HL-60 (cell line): Measurements from ENCODE around the gene IL1RL1.
A peak's percentile ranks its signal among the peaks of the same experiment; 100 is the strongest.

Source experiments
- DNase-seq, 2 experiments: peaks; one replicate each; pipeline ENCODE4 v3.0.0-alpha.2; 2010 to 2020; ENCODE audit warnings: low read depth in 1 of 2, low spot score in 1 of 2
- H3K27ac ChIP-seq: fragments of 250-450 bp; sonication (Bioruptor Pico); replicated peaks from 2 replicates; pipeline ENCODE4 v1.5.1; 2020; ENCODE audit warnings: mild to moderate bottlenecking, moderate library complexity
- H3K27me3 ChIP-seq: fragments of 250-450 bp; sonication (Bioruptor Pico); 2 replicates; pipeline ENCODE4 v1.5.1; 2021; ENCODE audit warnings: mild to moderate bottlenecking, moderate library complexity; ENCODE audit not compliant: insufficient read depth, poor library complexity, severe bottlenecking
- H3K4me3 ChIP-seq: replicated peaks from 2 replicates; pipeline ENCODE4 v1.5.1; 2011; ENCODE audit warnings: mild to moderate bottlenecking, control low read depth, low read length; ENCODE audit not compliant: insufficient read depth
- CTCF ChIP-seq: IDR thresholded peaks from one replicate; pipeline ENCODE4 v1.5.1; 2011; ENCODE audit warnings: low read length, control low read depth, inconsistent platforms; ENCODE audit not compliant: insufficient read depth
- GABPA ChIP-seq: IDR thresholded peaks from 2 replicates; pipeline ENCODE4 v1.6.1; 2012; ENCODE audit warnings: low read depth
- POLR2AphosphoS5 ChIP-seq: IDR thresholded peaks from 2 replicates; pipeline ENCODE4 v1.6.1; 2012; ENCODE audit warnings: low read depth
- REST ChIP-seq: IDR thresholded peaks from 2 replicates; pipeline ENCODE4 v1.6.1; 2012; ENCODE audit warnings: low read depth; ENCODE audit not compliant: insufficient replicate concordance
- SPI1 ChIP-seq: IDR thresholded peaks from 2 replicates; pipeline ENCODE4 v1.6.1; 2012; ENCODE audit warnings: low read depth, mild to moderate bottlenecking, borderline replicate concordance

Gene IL1RL1

GRCh38 chr2:102359527-102359926 is 48.2 kb downstream of the IL1RL1 start:
- no peak overlapping the region for H3K4me3 ChIP-seq
- H3K27me3 ChIP-seq = no peaks in the 10 kb centered on the region
- no peak overlapping the region for H3K27ac ChIP-seq
- DNase-seq = no peak
- no peak for TF ChIP-seq REST
- TF ChIP-seq SPI1 = no peak
- TF ChIP-seq POLR2AphosphoS5 = no peak
- TF ChIP-seq CTCF = no peak
- TF ChIP-seq GABPA = no peak

GRCh38 chr2:102361632-102362241 is 50.4 kb downstream of the IL1RL1 start:
- no peak for TF ChIP-seq CTCF
- TF ChIP-seq SPI1 = no peak
- TF ChIP-seq GABPA = no peak
- TF ChIP-seq POLR2AphosphoS5 = no peak
- TF ChIP-seq REST = no peak
- Histone ChIP-seq H3K27me3 (no peaks in the 10 kb centered on the region), H3K4me3 (no peak overlapping the region), H3K27ac (no peak overlapping the region)
- no peak for DNase-seq

- no peaks in the 10 kb centered on the region for H3K27me3 ChIP-seq
- H3K27ac ChIP-seq = no peak overlapping the region
- no peak overlapping the region for H3K4me3 ChIP-seq
- TF ChIP-seq SPI1 = no peak
- no peak for DNase-seq
Measured at GRCh38 chr2:102365763-102366162, 54.4 kb downstream of the IL1RL1 start.

- TF ChIP-seq SPI1 (peak; percentile 94), REST (no peak), POLR2AphosphoS5 (no peak), GABPA (no peak)
- Histone ChIP-seq H3K27ac (no peak overlapping the region), H3K27me3 (no peaks in the 10 kb centered on the region), H3K4me3 (no peak overlapping the region)
- no peak for DNase-seq
Measured at GRCh38 chr2:102366406-102367112, 55.2 kb downstream of the IL1RL1 start.
